ENCODE data around the gene COPS8.

The COPS8 gene

GRCh38 chr2:237085248-237086221 is at the start of gene COPS8:
Gene COPS8, plus strand, starts transcription at chr2:237085889. Its CDS starts 76 bp downstream, at chr2:237085965.
- peak; percentile 87 for DNase-seq (ENCODE audit: low read depth in 2 of 2)

- DNase-seq (ENCODE audit: low read depth in 2 of 2), result no peak
Measured at GRCh38 chr2:237039301-237040031, 46.2 kb upstream of the COPS8 start.

GRCh38 chr2:237041231-237041630 is 44.5 kb upstream of the COPS8 start:
- DNase-seq (ENCODE audit: low read depth in 2 of 2), result no peak

- no peak for DNase-seq (ENCODE audit: low read depth in 2 of 2)
Measured at GRCh38 chr2:237042101-237042500, 43.6 kb upstream of the COPS8 start.

- no peak for DNase-seq (ENCODE audit: low read depth in 2 of 2)
Measured at GRCh38 chr2:237043866-237044265, 41.8 kb upstream of the COPS8 start.

GRCh38 chr2:237044281-237044680 is 41.4 kb upstream of the COPS8 start:
- DNase-seq (ENCODE audit: low read depth in 2 of 2), result no peak

GRCh38 chr2:237045449-237045848 is 40.2 kb upstream of the COPS8 start:
- no peak for DNase-seq (ENCODE audit: low read depth in 2 of 2)

GRCh38 chr2:237048595-237048994 is 37.1 kb upstream of the COPS8 start:
- no peak for DNase-seq (ENCODE audit: low read depth in 2 of 2)

- DNase-seq (ENCODE audit: low read depth in 2 of 2), result no peak
Measured at GRCh38 chr2:237051861-237052260, 33.8 kb upstream of the COPS8 start.

- no peak for DNase-seq (ENCODE audit: low read depth in 2 of 2)
Measured at GRCh38 chr2:237053066-237053465, 32.6 kb upstream of the COPS8 start.

- DNase-seq (ENCODE audit: low read depth in 2 of 2), result no peak
Measured at GRCh38 chr2:237055386-237056100, 30.1 kb upstream of the COPS8 start.

GRCh38 chr2:237056287-237056875 is 29.3 kb upstream of the COPS8 start:
- no peak for DNase-seq (ENCODE audit: low read depth in 2 of 2)

GRCh38 chr2:237057107-237057506 is 28.6 kb upstream of the COPS8 start:
- no peak for DNase-seq (ENCODE audit: low read depth in 2 of 2)

GRCh38 chr2:237057893-237058300 is 27.8 kb upstream of the COPS8 start:
- DNase-seq (ENCODE audit: low read depth in 2 of 2), result no peak

- DNase-seq (ENCODE audit: low read depth in 2 of 2), result no peak
Measured at GRCh38 chr2:237058423-237058822, 27.3 kb upstream of the COPS8 start.

- no peak for DNase-seq (ENCODE audit: low read depth in 2 of 2)
Measured at GRCh38 chr2:237059155-237059875, 26.4 kb upstream of the COPS8 start.

- DNase-seq (ENCODE audit: low read depth in 2 of 2), result no peak
Measured at GRCh38 chr2:237060534-237061312, 25.0 kb upstream of the COPS8 start.

GRCh38 chr2:237061356-237061755 is 24.3 kb upstream of the COPS8 start:
- no peak for DNase-seq (ENCODE audit: low read depth in 2 of 2)

- DNase-seq (ENCODE audit: low read depth in 2 of 2), result no peak
Measured at GRCh38 chr2:237062585-237062984, 23.1 kb upstream of the COPS8 start.

Measured in stimulated activated CD8-positive, alpha-beta memory T cell treated with anti-CD3 and anti-CD28 coated beads, Interleukin-15, amount 100 ng/mL, for 48 hours (primary cell).